Fibroblast of lung (primary cell): ENCODE data around the gene CDH12. TPM values are rescaled to one million over a fixed set of nuclear protein-coding genes. Genes with fewer than 3 reads are reported as not detected.

Experiments used
- DNase-seq, 2 donors: peaks; one replicate each; pipeline versions ENCODE4 v3.0.0 to v3.0.0-alpha.2; 2010; ENCODE audit warnings: low read depth in 2 of 2
- H2AFZ ChIP-seq: 2 replicates; pipeline ENCODE4 v1.5.1; 2012; ENCODE audit warnings: low read length, control low read depth, inconsistent platforms
- H3K27ac ChIP-seq: 2 replicates; pipeline ENCODE4 v1.5.1; 2011; ENCODE audit warnings: low read length, control low read depth; ENCODE audit not compliant: insufficient read depth
- H3K27me3 ChIP-seq: 2 replicates; pipeline ENCODE4 v1.5.1; 2011; ENCODE audit warnings: mild to moderate bottlenecking, low read length; ENCODE audit not compliant: control insufficient read depth, insufficient read depth
- H3K36me3 ChIP-seq: 2 replicates; pipeline ENCODE4 v1.5.1; 2011; ENCODE audit warnings: low read length; ENCODE audit not compliant: control insufficient read depth, insufficient read depth
- H3K4me1 ChIP-seq: 2 replicates; pipeline ENCODE4 v1.5.1; 2011; ENCODE audit warnings: low read length; ENCODE audit not compliant: control insufficient read depth, insufficient read depth; ENCODE audit errors: extremely low read depth
- H3K4me2 ChIP-seq: 2 replicates; pipeline ENCODE4 v1.5.1; 2011; ENCODE audit warnings: low read length, control low read depth; ENCODE audit not compliant: insufficient read depth; ENCODE audit errors: extremely low read depth
- H3K4me3 ChIP-seq, 4 experiments: fragments of 200-600 bp in 1 of 4; sonication (generic) in 1 of 4; replicated peaks in 1 of 4; 2 replicates each; pipeline ENCODE4 v1.5.1; 2011 to 2016; ENCODE audit warnings: low read length in 4 of 4, low read depth in 3 of 4, mild to moderate bottlenecking in 3 of 4, control low read depth in 2 of 4, inconsistent platforms in 1 of 4, mixed read lengths in 1 of 4; ENCODE audit not compliant: insufficient read depth in 1 of 4; ENCODE audit errors: control extremely low read depth in 1 of 4
- H3K79me2 ChIP-seq: 2 replicates; pipeline ENCODE4 v1.5.1; 2012; ENCODE audit warnings: mild to moderate bottlenecking, low read length, inconsistent platforms; ENCODE audit not compliant: control insufficient read depth, insufficient read depth
- H3K9ac ChIP-seq: 2 replicates; pipeline ENCODE4 v1.5.1; 2011; ENCODE audit warnings: mild to moderate bottlenecking, low read length, control low read depth; ENCODE audit not compliant: insufficient read depth
- H3K9me3 ChIP-seq: 2 replicates; pipeline ENCODE4 v1.5.1; 2012; ENCODE audit warnings: low read depth, low read length; ENCODE audit not compliant: control insufficient read depth, insufficient read depth
- H4K20me1 ChIP-seq: 2 replicates; pipeline ENCODE4 v1.5.1; 2011; ENCODE audit warnings: low read length; ENCODE audit not compliant: control insufficient read depth, insufficient read depth; ENCODE audit errors: extremely low read depth
- CTCF ChIP-seq, 2 donors: IDR thresholded peaks in 1 of 2; conservative IDR thresholded peaks in 1 of 2; 1 replicate in 1 of 2; 2 replicates in 1 of 2; pipeline ENCODE4 v1.5.1; 2011 to 2012; ENCODE audit warnings: low read length in 2 of 2, control low read depth in 1 of 2, inconsistent platforms in 1 of 2, low read depth in 1 of 2, mild to moderate bottlenecking in 1 of 2
- EZH2 ChIP-seq: IDR thresholded peaks from 2 replicates; pipeline ENCODE4 v1.5.1; 2012; ENCODE audit warnings: low read length, control low read depth, mild to moderate bottlenecking; ENCODE audit errors: missing control alignments
- polyA plus RNA-seq, 2 donors: library from polyadenylated mRNA; depleted of rRNA in 1 of 2; stranded (reverse) in 1 of 2; unstranded in 1 of 2; fragments of >200 nt; gene quantifications; 2 replicates each; pipeline ENCODE4 v1.2.1, GENCODE V29; 2011 to 2012; ENCODE audit warnings: missing spikeins in 1 of 2
- total RNA-seq: library from RNA; depleted of rRNA; stranded (reverse); fragments of >200 nt; gene quantifications from 2 replicates; pipeline ENCODE4 v1.2.1, GENCODE V29; 2014

Gene CDH12
- total and polyA plus RNA-seq, 2 donors (not counting 1 experiment from before 2014, with no cell fraction given), result 0.02 TPM; not detected in 1

GRCh38 chr5:22063717-22064116 lies 789.4 kb downstream of the CDH12 start:
- TF ChIP-seq EZH2 (no peak), CTCF (conservative IDR thresholded peaks at IDR 0.05 in 1 of 2, IDR thresholded peaks at IDR 0.05 in 1 of 2; ENCODE audit: low read depth in 1 of 2, low read length in 2 of 2) (no peak)
- DNase-seq, result no peak
- Histone ChIP-seq H4K20me1 (no peaks in the 10 kb centered on the region), H3K27ac (no peak overlapping the region), H3K9me3 (no peaks in the 10 kb centered on the region), H3K4me3 (no peak overlapping the region), H2AFZ (no peak overlapping the region), H3K4me1 (no peaks in the 10 kb centered on the region), H3K4me2 (no peak overlapping the region), H3K9ac (no peak overlapping the region), H3K27me3 (no peaks in the 10 kb centered on the region), H3K36me3 (no peaks in the 10 kb centered on the region), H3K79me2 (no peaks in the 10 kb centered on the region)

DNA sequence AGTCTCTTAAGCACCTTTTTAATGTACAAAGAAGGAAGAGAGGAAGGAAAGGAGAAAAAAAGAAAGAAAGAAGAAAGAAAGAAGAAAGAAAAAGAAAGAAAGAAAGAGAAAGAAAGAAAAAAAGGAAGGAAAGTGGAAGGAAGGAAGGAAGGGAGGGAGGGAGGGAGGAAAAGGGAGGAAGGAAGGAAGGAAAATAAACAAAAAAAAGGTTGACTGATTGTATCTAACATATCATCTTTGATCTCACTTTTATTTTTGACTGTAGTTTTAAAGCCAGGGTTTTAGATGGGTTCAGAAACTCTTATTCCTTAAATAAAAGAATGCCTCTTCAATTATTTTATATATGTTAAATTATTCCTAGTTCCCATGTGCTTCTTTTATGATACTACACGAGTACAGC lies 794.5 kb downstream of the CDH12 start:
- Histone ChIP-seq H3K36me3 (no peaks in the 10 kb centered on the region), H3K9ac (no peak overlapping the region), H3K4me1 (no peaks in the 10 kb centered on the region), H3K4me3 (no peak overlapping the region), H4K20me1 (no peaks in the 10 kb centered on the region), H2AFZ (no peak overlapping the region), H3K27ac (no peak overlapping the region), H3K9me3 (no peaks in the 10 kb centered on the region), H3K4me2 (no peak overlapping the region), H3K27me3 (no peaks in the 10 kb centered on the region), H3K79me2 (no peaks in the 10 kb centered on the region)
- TF ChIP-seq EZH2 (no peak), CTCF (conservative IDR thresholded peaks at IDR 0.05 in 1 of 2, IDR thresholded peaks at IDR 0.05 in 1 of 2; ENCODE audit: low read depth in 1 of 2, low read length in 2 of 2) (no peak)
- no peak for DNase-seq

- no peak for TF ChIP-seq EZH2
- no peak for TF ChIP-seq CTCF (conservative IDR thresholded peaks at IDR 0.05 in 1 of 2, IDR thresholded peaks at IDR 0.05 in 1 of 2; ENCODE audit: low read depth in 1 of 2, low read length in 2 of 2)
- Histone ChIP-seq H4K20me1 (no peaks in the 10 kb centered on the region), H3K36me3 (no peaks in the 10 kb centered on the region), H3K4me3 (no peak overlapping the region), H3K9ac (no peak overlapping the region), H3K4me1 (no peaks in the 10 kb centered on the region), H3K27me3 (no peaks in the 10 kb centered on the region), H3K4me2 (no peak overlapping the region), H3K27ac (no peak overlapping the region), H3K9me3 (no peaks in the 10 kb centered on the region), H2AFZ (no peak overlapping the region), H3K79me2 (no peaks in the 10 kb centered on the region)
- DNase-seq, result no peak
Observed at GRCh38 chr5:22057012-22057411, 796.1 kb downstream of the CDH12 start.
